ENCODE measurements around the gene ELAVL1.

Gene ELAVL1

DNA sequence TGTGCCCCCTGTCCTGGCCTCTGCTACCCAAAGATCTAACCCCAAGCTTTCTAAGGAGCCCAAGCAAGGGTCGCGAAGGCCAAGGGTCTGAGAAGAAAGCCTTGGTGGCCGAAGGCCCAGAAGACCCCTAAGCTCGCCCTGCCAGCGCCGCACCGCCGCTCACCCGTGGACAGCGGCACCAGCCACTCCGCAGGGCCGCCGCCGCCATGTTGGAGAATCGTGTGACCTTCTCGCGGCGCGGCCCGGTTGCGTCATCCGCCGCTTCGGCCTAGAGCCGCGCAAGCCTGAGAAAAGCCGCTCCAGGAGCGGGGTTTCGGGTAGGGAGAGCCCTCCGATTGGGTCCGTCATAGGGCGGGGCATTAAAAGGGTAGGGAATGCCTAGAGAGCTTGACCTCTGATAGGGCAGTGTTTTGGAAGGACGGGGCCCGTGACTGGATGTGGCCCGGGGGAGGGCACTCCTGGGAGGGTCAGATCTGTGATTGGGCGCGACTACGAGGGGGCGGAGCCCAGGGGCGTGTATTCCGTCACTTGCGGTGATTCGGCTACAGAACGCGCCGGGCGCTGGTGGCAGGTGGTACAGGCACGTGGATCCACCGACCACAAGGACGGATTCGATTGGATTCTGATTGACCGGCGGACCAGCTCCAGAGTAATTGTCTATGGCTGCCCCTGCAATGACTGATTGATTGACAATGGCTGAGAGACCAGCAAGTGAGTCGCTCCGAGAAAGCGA lies 61.8 kb downstream of the ELAVL1 start, which contains the start of gene TIMM44:
Gene TIMM44, minus strand, starts transcription at position 223 of the 733 bp plus-strand sequence. Its CDS starts 15 bp downstream, at position 208.
- Histone ChIP-seq H3K27me3 (replicated peaks in 2 of 5; ENCODE audit: control insufficient read depth in 4 of 5, insufficient read depth in 5 of 5, low read length in 4 of 5) (no peaks in the 10 kb centered on the region), H3K4me3 (ENCODE audit: control insufficient read depth in 1 of 7, extremely low read depth in 1 of 7, insufficient read depth in 4 of 7, low read depth in 2 of 7, low read length in 6 of 7) (peak within 1 kb of the TSS; percentile 82 to 98 (median 93)), H3K27ac (ENCODE audit: insufficient read depth in 1 of 2, low read depth in 1 of 2, low read length in 2 of 2, poor library complexity in 1 of 2, severe bottlenecking in 2 of 2) (peak within 1 kb of the TSS; percentile 89 to 98), H3K36me3 (ENCODE audit: control insufficient read depth in 4 of 4, insufficient read depth in 4 of 4, low read length in 3 of 4) (peaks cover 6 to 28% (median 17%) of the 10 kb centered on the region in 4 experiments), H3K9me3 (ENCODE audit: control extremely low read depth in 1 of 5, control insufficient read depth in 4 of 5, insufficient read depth in 2 of 5, low read depth in 1 of 5, low read length in 4 of 5) (no peaks in the 10 kb centered on the region), H3K4me1 (ENCODE audit: control extremely low read depth in 1 of 4, control insufficient read depth in 4 of 4, insufficient read depth in 4 of 4, low read length in 3 of 4) (peaks cover 4 to 24% (median 18%) of the 10 kb centered on the region in 4 experiments)
- CTCF ChIA-PET, result interaction anchor here (0.8 to 4.3 kb wide), 22 partner anchors 8 to 308 kb away, joined by 3 to 24 read pairs (median 6); partner anchors contain the start of genes CTXN1 and ELAVL1
- POLR2A ChIA-PET, result interaction anchor here (0.6 to 1.9 kb wide), 10 partner anchors 15 to 206 kb away, joined by 3 to 12 read pairs (median 5); partner anchors contain the start of gene SNAPC2
- 0% methylated on average over 48 of the region's 56 CpGs for WGBS (ENCODE audit: insufficient coverage)
- peak; percentile 99 to 100 (median 100) for DNase-seq

DNA sequence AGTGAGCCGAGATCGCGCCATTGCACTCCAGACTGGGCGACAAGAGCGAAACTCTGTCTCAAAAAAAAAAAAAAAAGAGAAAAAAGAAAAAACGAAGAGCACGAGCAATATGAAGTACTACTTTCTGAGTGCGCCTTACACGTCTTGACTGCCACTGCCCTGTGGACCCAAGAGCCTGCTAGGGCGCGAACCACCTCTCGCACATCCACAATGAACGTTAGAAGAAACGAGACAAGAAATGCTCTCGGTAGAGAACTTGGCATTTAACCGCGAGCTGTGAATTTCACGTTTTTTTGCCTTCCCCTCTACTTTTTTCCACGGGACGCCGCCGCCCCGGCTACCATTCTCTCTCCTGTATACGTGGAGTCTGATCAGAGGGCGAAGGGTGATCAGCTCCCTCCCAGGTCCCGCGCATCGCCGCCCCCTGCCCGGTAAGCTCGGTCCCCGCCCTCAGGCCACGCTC lies 62.4 kb downstream of the ELAVL1 start:
- no peaks in the 10 kb centered on the region for H3K9me3 ChIP-seq (ENCODE audit: control extremely low read depth in 1 of 5, control insufficient read depth in 4 of 5, insufficient read depth in 2 of 5, low read depth in 1 of 5, low read length in 4 of 5)
- peak overlapping the region; percentile 82 to 98 (median 93) for H3K4me3 ChIP-seq (ENCODE audit: control insufficient read depth in 1 of 7, extremely low read depth in 1 of 7, insufficient read depth in 4 of 7, low read depth in 2 of 7, low read length in 6 of 7)
- POLR2A ChIA-PET, result interaction anchor here (0.6 to 1.9 kb wide), 5 partner anchors 14 to 59 kb away, joined by 3 to 12 read pairs (median 6); partner anchors contain the start of gene SNAPC2
- H3K4me1 ChIP-seq (ENCODE audit: control extremely low read depth in 1 of 4, control insufficient read depth in 4 of 4, insufficient read depth in 4 of 4, low read length in 3 of 4), result peaks cover 4 to 24% (median 18%) of the 10 kb centered on the region in 4 experiments
- H3K36me3 ChIP-seq (ENCODE audit: control insufficient read depth in 4 of 4, insufficient read depth in 4 of 4, low read length in 3 of 4), result peaks cover 6 to 31% (median 19%) of the 10 kb centered on the region in 4 experiments
- no peaks in the 10 kb centered on the region for H3K27me3 ChIP-seq (replicated peaks in 2 of 5; ENCODE audit: control insufficient read depth in 4 of 5, insufficient read depth in 5 of 5, low read length in 4 of 5)
- 4% methylated on average over 31 of the region's 33 CpGs for WGBS (ENCODE audit: insufficient coverage)
- H3K27ac ChIP-seq (ENCODE audit: insufficient read depth in 1 of 2, low read depth in 1 of 2, low read length in 2 of 2, poor library complexity in 1 of 2, severe bottlenecking in 2 of 2), result peak overlapping the region; percentile 89 to 98
- no peak for DNase-seq
- CTCF ChIA-PET, result interaction anchor here (0.8 to 4.3 kb wide), 13 partner anchors 8 to 309 kb away, joined by 3 to 24 read pairs (median 7); partner anchors contain the start of genes CTXN1 and ELAVL1

DNA sequence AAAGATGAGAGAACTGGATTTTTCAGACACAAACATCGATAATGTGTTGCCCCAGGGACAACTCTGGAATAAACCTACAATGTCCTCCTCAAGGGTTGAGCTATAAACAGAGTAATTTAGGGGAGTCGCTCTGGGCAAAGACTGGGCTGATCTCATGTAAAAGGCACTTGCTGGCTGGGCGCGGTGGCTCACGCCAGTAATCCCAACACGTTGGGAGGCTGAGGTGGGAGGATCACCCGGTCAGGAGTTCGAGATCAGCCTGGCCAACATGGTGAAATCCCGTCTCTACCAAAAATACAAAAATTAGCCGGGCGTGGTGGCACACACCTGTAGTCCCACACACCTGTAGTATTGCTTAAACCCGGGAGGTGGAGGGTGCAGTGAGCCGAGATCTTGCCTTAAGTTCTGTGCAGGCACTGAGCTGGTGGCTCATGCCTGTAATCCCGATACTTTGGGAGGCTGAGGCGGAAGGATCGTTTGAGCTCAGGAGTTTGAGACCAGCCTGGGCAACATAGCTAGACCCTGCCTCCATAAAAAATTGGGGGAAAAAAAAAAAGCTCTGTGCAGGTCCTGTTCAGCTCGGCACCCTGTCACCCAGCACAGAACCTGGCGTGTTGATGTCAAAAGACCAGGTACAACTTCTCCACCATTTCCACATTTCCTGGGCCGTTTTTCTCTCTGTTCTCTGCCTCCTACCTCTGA lies 63.4 kb downstream of the ELAVL1 start:
- peak overlapping the region in 1 of 2 experiments; percentile 98 for H3K27ac ChIP-seq (ENCODE audit: insufficient read depth in 1 of 2, low read depth in 1 of 2, low read length in 2 of 2, poor library complexity in 1 of 2, severe bottlenecking in 2 of 2)
- H3K9me3 ChIP-seq (ENCODE audit: control extremely low read depth in 1 of 5, control insufficient read depth in 4 of 5, insufficient read depth in 2 of 5, low read depth in 1 of 5, low read length in 4 of 5), result no peaks in the 10 kb centered on the region
- H3K4me1 ChIP-seq (ENCODE audit: control extremely low read depth in 1 of 4, control insufficient read depth in 4 of 4, insufficient read depth in 4 of 4, low read length in 3 of 4), result peaks cover 4 to 24% (median 18%) of the 10 kb centered on the region in 4 experiments
- H3K27me3 ChIP-seq (replicated peaks in 2 of 5; ENCODE audit: control insufficient read depth in 4 of 5, insufficient read depth in 5 of 5, low read length in 4 of 5), result no peaks in the 10 kb centered on the region
- peak overlapping the region in 3 of 7 experiments; percentile 32 to 96 (median 88) for H3K4me3 ChIP-seq (ENCODE audit: control insufficient read depth in 1 of 7, extremely low read depth in 1 of 7, insufficient read depth in 4 of 7, low read depth in 2 of 7, low read length in 6 of 7)
- ChIA-PET POLR2A (interaction anchor here (0.6 kb wide), 1 partner anchor 172 kb away, joined by 3 read pairs; no protein-coding TSS in a partner anchor), CTCF (interaction anchor here (0.7 to 4.3 kb wide), 5 partner anchors 9 to 261 kb away, joined by 3 to 24 read pairs (median 3); partner anchors contain the start of genes ELAVL1 and TRAPPC5)
- WGBS (ENCODE audit: insufficient coverage), result 96% methylated on average over 18 of the region's 19 CpGs
- no peak for DNase-seq
- peaks cover 9 to 39% (median 26%) of the 10 kb centered on the region in 4 experiments for H3K36me3 ChIP-seq (ENCODE audit: control insufficient read depth in 4 of 4, insufficient read depth in 4 of 4, low read length in 3 of 4)

DNA sequence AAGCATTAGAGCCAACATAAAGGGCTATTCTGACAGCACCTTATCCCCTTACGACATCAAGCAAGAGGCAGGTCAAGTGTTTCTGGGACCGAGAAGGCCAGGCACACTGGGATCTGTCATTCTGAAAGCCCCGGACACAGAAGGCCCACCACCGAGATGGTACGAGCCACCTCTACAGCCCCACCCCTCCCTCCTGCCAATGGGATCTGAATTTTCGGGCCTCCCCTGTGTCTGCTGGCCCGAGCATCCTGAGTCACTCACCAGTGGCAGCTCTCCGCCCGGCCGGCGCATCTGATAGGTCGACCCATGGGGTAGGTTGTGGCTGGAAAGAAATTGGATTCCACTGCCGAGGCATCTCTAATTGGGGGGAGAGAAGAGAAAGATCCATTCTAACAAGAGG lies 64.6 kb downstream of the ELAVL1 start:
- WGBS (ENCODE audit: insufficient coverage), result 95% methylated on average over 5 of the region's 13 CpGs
- H3K9me3 ChIP-seq (ENCODE audit: control extremely low read depth in 1 of 5, control insufficient read depth in 4 of 5, insufficient read depth in 2 of 5, low read depth in 1 of 5, low read length in 4 of 5), result no peaks in the 10 kb centered on the region
- no peaks in the 10 kb centered on the region for H3K27me3 ChIP-seq (replicated peaks in 2 of 5; ENCODE audit: control insufficient read depth in 4 of 5, insufficient read depth in 5 of 5, low read length in 4 of 5)
- peaks cover 12 to 46% (median 31%) of the 10 kb centered on the region in 4 experiments for H3K36me3 ChIP-seq (ENCODE audit: control insufficient read depth in 4 of 4, insufficient read depth in 4 of 4, low read length in 3 of 4)
- H3K4me1 ChIP-seq (ENCODE audit: control extremely low read depth in 1 of 4, control insufficient read depth in 4 of 4, insufficient read depth in 4 of 4, low read length in 3 of 4), result peaks cover 4 to 24% (median 18%) of the 10 kb centered on the region in 4 experiments
- DNase-seq, result no peak
- H3K27ac ChIP-seq (ENCODE audit: insufficient read depth in 1 of 2, low read depth in 1 of 2, low read length in 2 of 2, poor library complexity in 1 of 2, severe bottlenecking in 2 of 2), result no peak overlapping the region
- ChIA-PET POLR2A (no interaction called here), CTCF (interaction anchor here (1.0 to 3.2 kb wide), 4 partner anchors 10 to 88 kb away, joined by 3 to 20 read pairs (median 4); no protein-coding TSS in a partner anchor)
- H3K4me3 ChIP-seq (ENCODE audit: control insufficient read depth in 1 of 7, extremely low read depth in 1 of 7, insufficient read depth in 4 of 7, low read depth in 2 of 7, low read length in 6 of 7), result no peak overlapping the region

DNA sequence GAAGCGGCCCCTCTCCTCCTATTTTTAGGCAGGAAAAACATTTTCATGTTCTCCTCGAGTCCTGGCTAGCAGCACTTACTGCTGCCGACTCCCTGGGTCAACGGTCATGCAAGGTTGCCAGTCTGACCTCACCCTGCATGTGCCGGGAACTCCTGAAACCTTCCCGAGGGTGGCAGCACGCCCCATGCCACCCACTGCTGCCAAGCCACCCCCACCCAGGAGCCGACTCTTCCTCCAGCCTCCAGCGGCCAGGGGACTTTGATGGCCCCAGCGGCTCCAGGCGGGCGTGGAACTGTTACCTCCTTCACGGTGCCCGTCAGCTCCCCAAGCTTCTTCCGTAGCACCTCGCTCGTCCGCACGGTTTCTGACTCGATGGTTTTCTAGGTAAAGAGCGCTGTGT lies 70.7 kb downstream of the ELAVL1 start:
- Histone ChIP-seq H3K4me3 (ENCODE audit: control insufficient read depth in 1 of 7, extremely low read depth in 1 of 7, insufficient read depth in 4 of 7, low read depth in 2 of 7, low read length in 6 of 7) (no peak overlapping the region), H3K4me1 (ENCODE audit: control extremely low read depth in 1 of 4, control insufficient read depth in 4 of 4, insufficient read depth in 4 of 4, low read length in 3 of 4) (peaks cover 0 to 3% (median 0%) of the 10 kb centered on the region in 4 experiments), H3K36me3 (ENCODE audit: control insufficient read depth in 4 of 4, insufficient read depth in 4 of 4, low read length in 3 of 4) (peaks cover 17 to 78% (median 61%) of the 10 kb centered on the region in 4 experiments), H3K9me3 (ENCODE audit: control extremely low read depth in 1 of 5, control insufficient read depth in 4 of 5, insufficient read depth in 2 of 5, low read depth in 1 of 5, low read length in 4 of 5) (no peaks in the 10 kb centered on the region), H3K27ac (ENCODE audit: insufficient read depth in 1 of 2, low read depth in 1 of 2, low read length in 2 of 2, poor library complexity in 1 of 2, severe bottlenecking in 2 of 2) (no peak overlapping the region), H3K27me3 (replicated peaks in 2 of 5; ENCODE audit: control insufficient read depth in 4 of 5, insufficient read depth in 5 of 5, low read length in 4 of 5) (no peaks in the 10 kb centered on the region)
- no peak for DNase-seq
- ChIA-PET POLR2A (interaction anchor here (0.6 kb wide), 1 partner anchor 14 kb away, joined by 3 read pairs; no protein-coding TSS in a partner anchor), CTCF (interaction anchor here (0.7 kb wide), 1 partner anchor 9 kb away, joined by 3 read pairs; the partner anchor contains the start of gene TIMM44)
- WGBS (ENCODE audit: insufficient coverage), result 97% methylated on average over 21 of the region's 21 CpGs

DNA sequence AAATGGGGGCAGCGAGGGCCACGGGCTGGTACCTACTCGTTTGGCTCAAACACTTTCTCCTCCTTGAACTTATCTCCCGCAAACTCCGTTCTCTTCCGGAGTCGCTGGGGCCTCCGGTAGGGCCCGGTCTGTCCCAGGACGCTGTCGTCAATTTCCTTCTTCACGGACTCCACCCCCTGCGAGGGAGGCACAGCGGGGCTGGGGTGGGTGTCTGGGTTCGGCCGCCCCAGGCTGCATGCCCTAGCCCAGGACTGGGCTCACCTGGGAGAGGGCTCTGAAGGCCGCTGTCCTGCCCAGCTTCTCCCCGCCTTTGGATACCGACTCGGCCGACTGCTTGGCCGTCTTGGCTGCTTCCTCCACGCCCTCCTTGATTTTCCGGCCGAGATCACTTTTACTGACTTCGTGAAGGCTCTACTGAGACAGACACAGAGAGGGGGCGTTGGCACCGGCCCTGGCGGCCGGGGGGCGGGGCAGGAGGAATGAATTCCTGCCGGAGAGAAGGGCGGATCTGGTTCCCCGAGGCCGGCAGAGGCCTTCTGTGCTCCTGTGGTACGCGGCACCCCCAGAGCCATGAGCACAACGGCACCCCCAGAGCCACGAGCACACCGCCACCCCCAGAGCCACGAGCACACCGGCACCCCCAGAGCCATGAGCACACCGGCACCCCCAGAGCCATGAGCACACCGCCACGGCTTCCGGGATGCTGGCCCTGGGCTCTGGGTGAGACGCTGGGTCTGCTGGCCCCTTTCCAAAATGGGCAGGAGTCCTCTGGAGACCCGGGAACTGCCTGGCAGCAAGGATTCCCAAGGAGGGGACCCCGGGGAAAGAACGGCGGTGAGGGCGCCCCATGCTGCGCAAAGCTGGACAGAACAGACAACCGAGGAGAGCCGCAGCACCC lies 71.4 kb downstream of the ELAVL1 start:
- H3K27me3 ChIP-seq (replicated peaks in 2 of 5; ENCODE audit: control insufficient read depth in 4 of 5, insufficient read depth in 5 of 5, low read length in 4 of 5), result no peaks in the 10 kb centered on the region
- peaks cover 17 to 75% (median 59%) of the 10 kb centered on the region in 4 experiments for H3K36me3 ChIP-seq (ENCODE audit: control insufficient read depth in 4 of 4, insufficient read depth in 4 of 4, low read length in 3 of 4)
- no peak for DNase-seq
- no peak overlapping the region for H3K4me3 ChIP-seq (ENCODE audit: control insufficient read depth in 1 of 7, extremely low read depth in 1 of 7, insufficient read depth in 4 of 7, low read depth in 2 of 7, low read length in 6 of 7)
- WGBS (ENCODE audit: insufficient coverage), result 97% methylated on average over 45 of the region's 55 CpGs
- H3K27ac ChIP-seq (ENCODE audit: insufficient read depth in 1 of 2, low read depth in 1 of 2, low read length in 2 of 2, poor library complexity in 1 of 2, severe bottlenecking in 2 of 2), result no peak overlapping the region
- peaks cover 0 to 10% (median 5%) of the 10 kb centered on the region in 4 experiments for H3K4me1 ChIP-seq (ENCODE audit: control extremely low read depth in 1 of 4, control insufficient read depth in 4 of 4, insufficient read depth in 4 of 4, low read length in 3 of 4)
- CTCF ChIA-PET, result no interaction called here
- POLR2A ChIA-PET, result interaction anchor here (0.6 kb wide), 1 partner anchor 14 kb away, joined by 3 read pairs; no protein-coding TSS in a partner anchor
- no peaks in the 10 kb centered on the region for H3K9me3 ChIP-seq (ENCODE audit: control extremely low read depth in 1 of 5, control insufficient read depth in 4 of 5, insufficient read depth in 2 of 5, low read depth in 1 of 5, low read length in 4 of 5)

Measured in common myeloid progenitor, CD34-positive (primary cell).